ENCODE measurements around the gene TRAF2. TPM values are rescaled to one million over a fixed set of nuclear protein-coding genes. Genes with fewer than 3 reads are reported as not detected.
A peak's percentile ranks its signal among the peaks of the same experiment; 100 is the strongest.

Gene TRAF2
- total RNA-seq, 3 donors from 2014 or later = 3.4 to 8.9 (median 8.5) TPM

DNA sequence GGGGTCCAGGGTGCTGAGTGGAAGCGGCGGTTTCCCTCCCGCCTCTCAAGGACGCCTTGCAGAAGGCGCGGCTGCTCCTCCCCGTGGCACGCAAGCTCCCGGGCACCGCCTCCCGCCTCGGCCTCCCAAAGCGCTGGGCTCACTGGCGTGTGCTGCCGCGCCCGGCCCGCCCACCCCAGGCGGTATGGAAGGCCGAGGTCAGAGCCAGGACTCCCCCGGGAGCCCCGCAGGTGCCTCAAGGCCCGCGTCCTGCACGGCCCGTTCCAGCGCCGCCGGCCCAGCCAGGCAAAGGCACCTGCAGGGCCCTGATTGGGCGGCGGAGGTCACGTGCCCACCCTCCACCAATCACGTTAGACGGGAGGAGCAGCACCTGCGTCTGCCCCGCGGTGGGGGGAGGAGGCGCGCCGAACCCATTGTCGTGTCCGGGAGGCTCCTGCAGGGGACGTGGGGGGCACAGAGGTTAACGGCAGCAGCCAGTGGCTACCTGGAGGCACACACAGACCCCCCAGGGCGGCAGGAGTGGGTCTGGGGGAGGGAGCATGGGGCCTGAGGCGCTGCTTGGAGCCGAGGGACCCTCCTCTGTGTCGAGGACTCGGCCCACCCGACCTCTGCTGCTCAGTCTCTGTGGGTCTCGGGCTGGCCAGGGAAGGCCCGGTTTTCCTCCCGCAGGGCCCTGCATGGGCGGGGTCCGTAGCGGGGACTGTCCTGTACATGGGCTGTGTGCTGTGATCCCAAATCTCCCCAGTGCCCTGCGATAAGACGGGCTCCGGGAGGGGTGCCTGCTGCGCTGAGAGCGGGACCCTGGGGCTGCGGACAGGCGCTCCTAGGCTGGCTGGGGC, 63.7 kb downstream of the TRAF2 start:
- H3K9me3 ChIP-seq = no peaks in the 10 kb centered on the region
- peak; percentile 94 to 98 for DNase-seq (ENCODE audit: low spot score in 2 of 2)
- intact Hi-C loops (cut with DNase I; ENCODE audit: low total_unique reads) = no loop called here
- no peaks in the 10 kb centered on the region for H3K36me3 ChIP-seq
- TF ChIP-seq POLR2AphosphoS5 (IDR thresholded peaks at IDR 0.05) = peak; percentile 36 to 48 (median 43)
- TF ChIP-seq, protein P1, sequence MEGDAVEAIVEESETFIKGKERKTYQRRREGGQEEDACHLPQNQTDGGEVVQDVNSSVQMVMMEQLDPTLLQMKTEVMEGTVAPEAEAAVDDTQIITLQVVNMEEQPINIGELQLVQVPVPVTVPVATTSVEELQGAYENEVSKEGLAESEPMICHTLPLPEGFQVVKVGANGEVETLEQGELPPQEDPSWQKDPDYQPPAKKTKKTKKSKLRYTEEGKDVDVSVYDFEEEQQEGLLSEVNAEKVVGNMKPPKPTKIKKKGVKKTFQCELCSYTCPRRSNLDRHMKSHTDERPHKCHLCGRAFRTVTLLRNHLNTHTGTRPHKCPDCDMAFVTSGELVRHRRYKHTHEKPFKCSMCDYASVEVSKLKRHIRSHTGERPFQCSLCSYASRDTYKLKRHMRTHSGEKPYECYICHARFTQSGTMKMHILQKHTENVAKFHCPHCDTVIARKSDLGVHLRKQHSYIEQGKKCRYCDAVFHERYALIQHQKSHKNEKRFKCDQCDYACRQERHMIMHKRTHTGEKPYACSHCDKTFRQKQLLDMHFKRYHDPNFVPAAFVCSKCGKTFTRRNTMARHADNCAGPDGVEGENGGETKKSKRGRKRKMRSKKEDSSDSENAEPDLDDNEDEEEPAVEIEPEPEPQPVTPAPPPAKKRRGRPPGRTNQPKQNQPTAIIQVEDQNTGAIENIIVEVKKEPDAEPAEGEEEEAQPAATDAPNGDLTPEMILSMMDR (IDR thresholded peaks at IDR 0.05) = peak in 2 of 3 donors; percentile 13 to 45
- peak; percentile 20 for TF ChIP-seq POLR2A (IDR thresholded peaks at IDR 0.05)
- peaks cover 0 to 7% of the 10 kb centered on the region in 2 donors for H3K4me1 ChIP-seq
- peak overlapping the region; percentile 86 to 88 for H3K27ac ChIP-seq
- H3K4me3 ChIP-seq = peak overlapping the region; percentile 60 to 77 (median 70)
- no peaks in the 10 kb centered on the region for H3K27me3 ChIP-seq

DNA sequence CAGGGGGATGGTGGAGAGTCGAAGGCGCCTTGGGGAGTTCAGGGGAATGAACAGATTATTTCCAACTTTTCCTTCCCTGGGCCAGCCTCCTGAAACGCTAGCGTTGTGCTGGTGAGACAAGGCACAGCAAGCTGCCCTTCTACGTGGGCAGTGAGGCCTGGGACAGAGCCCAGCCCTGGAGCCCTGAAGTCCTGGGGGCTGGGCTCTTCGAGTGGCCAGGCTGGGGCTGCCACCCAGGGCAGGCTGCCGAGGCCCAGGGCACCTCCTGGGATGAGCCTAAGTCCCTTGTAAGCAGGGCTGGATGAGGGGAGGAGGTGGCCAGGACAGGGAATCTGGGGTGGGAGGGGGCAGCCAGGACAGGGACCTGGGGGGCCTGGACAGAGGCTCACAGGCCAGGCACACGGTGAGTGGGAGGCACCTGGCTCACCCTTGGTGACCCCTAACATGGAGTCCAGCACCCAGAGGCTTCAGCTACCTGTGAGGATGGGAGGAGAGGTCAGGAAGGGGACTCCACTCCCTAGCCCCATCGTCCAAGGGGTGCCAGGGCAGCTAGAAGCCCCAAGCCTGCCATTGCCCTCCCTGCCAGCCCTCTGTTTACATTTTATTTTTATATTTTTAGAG, 64.5 kb downstream of the TRAF2 start:
- no peaks in the 10 kb centered on the region for H3K27me3 ChIP-seq
- H3K4me3 ChIP-seq = peak overlapping the region; percentile 60 to 77 (median 70)
- H3K9me3 ChIP-seq = no peaks in the 10 kb centered on the region
- no peak for DNase-seq (ENCODE audit: low spot score in 2 of 2)
- H3K4me1 ChIP-seq = peaks cover 0 to 7% of the 10 kb centered on the region in 2 donors
- TF ChIP-seq POLR2A (IDR thresholded peaks at IDR 0.05) (no peak), POLR2AphosphoS5 (IDR thresholded peaks at IDR 0.05) (no peak)
- TF ChIP-seq, protein P1 (IDR thresholded peaks at IDR 0.05) = no peak
- H3K36me3 ChIP-seq = no peaks in the 10 kb centered on the region
- peak overlapping the region; percentile 86 to 88 for H3K27ac ChIP-seq
- intact Hi-C loops (cut with DNase I; ENCODE audit: low total_unique reads) = no loop called here

DNA sequence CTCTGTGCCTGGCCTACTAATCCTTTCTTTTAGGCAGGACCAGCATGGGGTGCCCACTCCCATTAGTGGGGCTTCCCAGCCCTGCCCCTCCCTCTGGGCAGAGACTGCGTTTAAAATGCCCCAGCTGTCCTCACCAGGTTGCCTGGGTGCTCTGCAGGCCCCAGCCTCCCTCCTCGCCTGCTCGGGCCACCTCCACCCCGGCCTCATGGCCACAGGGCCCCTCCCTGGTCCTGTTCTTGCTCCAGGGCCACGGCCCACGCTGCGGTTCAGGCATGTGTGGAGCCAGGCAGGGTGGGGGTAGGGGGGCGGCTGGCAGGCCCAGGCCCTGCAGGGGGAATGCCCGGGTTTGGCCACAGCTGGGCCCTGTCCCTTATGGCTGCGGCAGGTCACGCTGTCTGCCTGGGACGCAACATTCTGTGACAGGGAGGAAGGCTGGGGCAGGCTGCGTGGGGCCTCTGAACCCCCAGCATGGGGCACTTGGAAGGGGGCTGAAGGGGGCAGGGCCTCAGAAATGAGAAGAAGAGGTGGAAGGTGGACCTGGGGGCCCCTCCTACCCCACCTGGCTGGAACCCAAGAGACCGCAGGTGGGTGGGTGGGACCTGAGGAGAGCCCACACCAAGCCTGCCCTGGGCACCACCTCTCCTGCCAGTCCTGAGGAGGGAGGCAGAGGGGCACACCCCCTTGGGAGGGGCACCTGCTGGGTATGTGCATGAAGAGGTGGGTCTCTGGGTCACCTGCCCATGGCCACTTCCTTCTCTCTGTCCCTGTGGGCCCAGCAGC, 65.4 kb downstream of the TRAF2 start, which contains the start of gene LCN12:
TSS of gene LCN12 (plus strand) at position 733 of the 780 bp plus-strand sequence. CDS start 55 bp downstream, outside the sequence.
- no peaks in the 10 kb centered on the region for H3K9me3 ChIP-seq
- H3K4me3 ChIP-seq = no peak within 1 kb of the TSS
- no peaks in the 10 kb centered on the region for H3K36me3 ChIP-seq
- intact Hi-C loops (cut with DNase I; ENCODE audit: low total_unique reads) = no loop called here
- H3K4me1 ChIP-seq = peaks cover 0 to 7% of the 10 kb centered on the region in 2 donors
- TF ChIP-seq POLR2A (IDR thresholded peaks at IDR 0.05) (no peak), POLR2AphosphoS5 (IDR thresholded peaks at IDR 0.05) (no peak)
- TF ChIP-seq, protein P1 (IDR thresholded peaks at IDR 0.05) = no peak
- no peak for DNase-seq (ENCODE audit: low spot score in 2 of 2)
- no peaks in the 10 kb centered on the region for H3K27me3 ChIP-seq
- no peak within 1 kb of the TSS for H3K27ac ChIP-seq

DNA sequence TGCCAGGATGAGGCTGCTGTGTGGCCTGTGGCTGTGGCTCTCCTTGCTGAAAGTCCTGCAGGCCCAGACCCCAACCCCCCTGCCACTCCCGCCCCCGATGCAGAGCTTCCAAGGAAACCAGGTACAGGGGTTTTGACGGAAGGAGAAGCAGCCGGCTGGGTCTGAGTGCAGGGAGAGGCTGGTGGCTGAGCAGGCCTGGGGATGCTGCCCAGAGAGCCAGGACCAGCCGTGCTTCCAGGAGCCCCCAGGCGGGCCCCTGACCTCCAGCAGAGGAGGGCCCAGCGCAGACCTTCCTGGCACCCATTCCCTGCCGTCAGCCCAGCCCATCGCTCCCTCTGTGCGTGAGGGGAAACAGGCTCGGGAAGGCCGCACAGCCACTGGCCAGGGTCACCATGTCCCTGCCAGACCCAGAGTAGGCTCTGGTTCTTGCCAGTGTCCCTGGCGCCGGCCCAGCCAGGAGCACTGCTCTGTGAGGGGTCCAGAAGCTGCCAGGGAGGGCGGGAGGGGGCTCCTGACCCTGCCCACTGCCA, 66.1 kb downstream of the TRAF2 start:
- intact Hi-C loops (cut with DNase I; ENCODE audit: low total_unique reads) = no loop called here

More for the DNA sequence above, 66.1 kb downstream of the TRAF2 start:
- no peak for DNase-seq (ENCODE audit: low spot score in 2 of 2)
- no peak overlapping the region for H3K27ac ChIP-seq
- no peaks in the 10 kb centered on the region for H3K36me3 ChIP-seq
- no peak overlapping the region for H3K4me3 ChIP-seq
- H3K27me3 ChIP-seq = no peaks in the 10 kb centered on the region
- H3K9me3 ChIP-seq = no peaks in the 10 kb centered on the region
- TF ChIP-seq, protein P1 (IDR thresholded peaks at IDR 0.05) = no peak
- TF ChIP-seq POLR2A (IDR thresholded peaks at IDR 0.05) (no peak), POLR2AphosphoS5 (IDR thresholded peaks at IDR 0.05) (no peak)
- peaks cover 0 to 7% of the 10 kb centered on the region in 2 donors for H3K4me1 ChIP-seq
